A673 (cell line): ENCODE measurements around the gene TMEM63B. TPM values are rescaled to one million over a fixed set of nuclear protein-coding genes. Genes with fewer than 3 reads are reported as not detected.

Source experiments
- BruUV-seq: library from RNA; stranded (reverse); fragments of 400-500 nt; replicated peaks from 2 replicates; lab custom pipeline; 2021; lab: Mats Ljungman, UMichigan
- CTCF ChIA-PET: fragments of 300-600 bp; sonication (Branson Sonifier 250); formaldehyde crosslinking; loops from one replicate; lab custom pipeline; 2022; ENCODE audit warnings: antibody characterized with exemption; lab: Charles Lee
- POLR2A ChIA-PET: fragments of 300-600 bp; sonication (Branson Sonifier 250); formaldehyde crosslinking; loops from one replicate; lab custom pipeline; 2022; ENCODE audit warnings: antibody characterized with exemption; ENCODE audit not compliant: low non-redundant PET; lab: Charles Lee
- DNase-seq: peaks from one replicate; pipeline ENCODE4 v3.0.0-alpha.2; 2015; ENCODE audit warnings: low spot score
- H3K27ac ChIP-seq: fragments of 200-600 bp; sonication (generic); 2 replicates; pipeline ENCODE4 v1.5.1; 2016; ENCODE audit warnings: mixed run types, low read depth, mild to moderate bottlenecking, mixed read lengths, antibody characterized with exemption, low read length; ENCODE audit not compliant: poor library complexity, severe bottlenecking
- H3K27me3 ChIP-seq: fragments of 200-600 bp; sonication (generic); replicated peaks from 2 replicates; pipeline ENCODE4 v1.6.1; 2017; ENCODE audit warnings: mixed run types, low read depth, mild to moderate bottlenecking, mixed read lengths, antibody characterized with exemption, low read length; ENCODE audit not compliant: insufficient read depth, poor library complexity
- H3K36me3 ChIP-seq: fragments of 200-600 bp; sonication (generic); 2 replicates; pipeline ENCODE4 v1.6.1; 2016; ENCODE audit warnings: mixed run types, mild to moderate bottlenecking, mixed read lengths, antibody characterized with exemption, low read length; ENCODE audit not compliant: insufficient read depth, poor library complexity, severe bottlenecking
- H3K4me1 ChIP-seq: fragments of 200-600 bp; sonication (generic); 2 replicates; pipeline ENCODE4 v1.6.1; 2017; ENCODE audit warnings: mixed run types, mild to moderate bottlenecking, mixed read lengths, antibody characterized with exemption, low read length; ENCODE audit not compliant: insufficient read depth, poor library complexity, severe bottlenecking
- H3K4me3 ChIP-seq: fragments of 200-600 bp; sonication (generic); 2 replicates; pipeline ENCODE4 v1.5.1; 2016; ENCODE audit warnings: low read depth, mixed run types, mild to moderate bottlenecking, mixed read lengths, low read length; ENCODE audit not compliant: poor library complexity, severe bottlenecking
- H3K9me3 ChIP-seq: fragments of 200-600 bp; sonication (generic); 2 replicates; pipeline ENCODE4 v1.6.1; 2016; ENCODE audit warnings: mixed run types, low read depth, mild to moderate bottlenecking, mixed read lengths, antibody characterized with exemption, low read length; ENCODE audit not compliant: poor library complexity, severe bottlenecking
- EZH2 ChIP-seq: fragments of 200-600 bp; sonication (generic); IDR thresholded peaks from 2 replicates; pipeline ENCODE4 v1.6.1; 2017; ENCODE audit warnings: borderline replicate concordance, low read depth, mild to moderate bottlenecking, mixed read lengths, antibody characterized with exemption, low read length; ENCODE audit not compliant: poor library complexity, severe bottlenecking
- intact Hi-C: fragments of 100-400 bp; cut with micrococcal nuclease; formaldehyde crosslinking; loops from one replicate; pipeline ENCODE4 v1.10.0; 2022; ENCODE audit not compliant: unreplicated experiment
- total RNA-seq: library from RNA; stranded (reverse); gene quantifications from 2 replicates; pipeline ENCODE4 v1.2.3, GENCODE V29; 2021
- TF ChIP-seq, protein P1 (sequence below): fragments of 300-800, 200-600 bp; sonication (generic); conservative IDR thresholded peaks from 2 replicates; pipeline ENCODE4 v1.5.1; 2017; ENCODE audit warnings: low read depth, mild to moderate bottlenecking, antibody characterized with exemption, low read length, moderate library complexity, mixed read lengths

Gene TMEM63B
- total RNA-seq, 1 experiment from 2014 or later, result 32.0 TPM

DNA sequence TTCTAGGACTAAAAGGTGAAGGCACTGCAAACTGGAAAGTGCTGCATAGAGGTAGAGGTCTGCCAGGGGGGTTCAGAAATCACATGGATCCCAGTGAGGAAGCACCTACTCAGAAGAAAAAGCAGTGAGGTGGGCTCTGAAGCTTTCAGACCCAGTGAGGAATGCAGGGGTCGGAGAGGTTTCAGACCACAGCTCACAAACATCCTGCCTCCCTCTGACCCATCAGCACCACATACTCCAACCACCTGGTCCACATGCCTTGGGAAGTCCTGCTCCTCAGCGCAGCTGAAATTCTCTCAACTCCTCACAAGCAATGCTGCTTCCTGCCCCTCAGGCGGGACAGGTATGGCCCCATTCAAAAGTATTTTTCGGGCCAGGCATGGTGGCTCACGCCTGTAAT, 20.3 kb upstream of the TMEM63B start:
- Histone ChIP-seq H3K4me1 (no peaks in the 10 kb centered on the region), H3K27me3 (no peaks in the 10 kb centered on the region), H3K36me3 (peaks cover 48% of the 10 kb centered on the region), H3K27ac (no peak overlapping the region), H3K9me3 (no peaks in the 10 kb centered on the region), H3K4me3 (no peak overlapping the region)
- no peak for DNase-seq
- BruUV-seq, result no TSS peak
- ChIA-PET POLR2A (no interaction called here), CTCF (no interaction called here)
- intact Hi-C loops, result no loop called here
- TF ChIP-seq, protein P1, sequence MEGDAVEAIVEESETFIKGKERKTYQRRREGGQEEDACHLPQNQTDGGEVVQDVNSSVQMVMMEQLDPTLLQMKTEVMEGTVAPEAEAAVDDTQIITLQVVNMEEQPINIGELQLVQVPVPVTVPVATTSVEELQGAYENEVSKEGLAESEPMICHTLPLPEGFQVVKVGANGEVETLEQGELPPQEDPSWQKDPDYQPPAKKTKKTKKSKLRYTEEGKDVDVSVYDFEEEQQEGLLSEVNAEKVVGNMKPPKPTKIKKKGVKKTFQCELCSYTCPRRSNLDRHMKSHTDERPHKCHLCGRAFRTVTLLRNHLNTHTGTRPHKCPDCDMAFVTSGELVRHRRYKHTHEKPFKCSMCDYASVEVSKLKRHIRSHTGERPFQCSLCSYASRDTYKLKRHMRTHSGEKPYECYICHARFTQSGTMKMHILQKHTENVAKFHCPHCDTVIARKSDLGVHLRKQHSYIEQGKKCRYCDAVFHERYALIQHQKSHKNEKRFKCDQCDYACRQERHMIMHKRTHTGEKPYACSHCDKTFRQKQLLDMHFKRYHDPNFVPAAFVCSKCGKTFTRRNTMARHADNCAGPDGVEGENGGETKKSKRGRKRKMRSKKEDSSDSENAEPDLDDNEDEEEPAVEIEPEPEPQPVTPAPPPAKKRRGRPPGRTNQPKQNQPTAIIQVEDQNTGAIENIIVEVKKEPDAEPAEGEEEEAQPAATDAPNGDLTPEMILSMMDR, result no peak
- no peak for TF ChIP-seq EZH2

- BruUV-seq, result no TSS peak
- CTCF ChIA-PET, result interaction anchor here (0.6 kb wide), 1 partner anchor 9 kb away, joined by 8 read pairs; no protein-coding TSS in a partner anchor
- POLR2A ChIA-PET, result no interaction called here
- no peak for DNase-seq
- no peaks in the 10 kb centered on the region for H3K27me3 ChIP-seq
- no peak for TF ChIP-seq EZH2
- TF ChIP-seq, protein P1, result no peak
- no peaks in the 10 kb centered on the region for H3K9me3 ChIP-seq
- no peaks in the 10 kb centered on the region for H3K4me1 ChIP-seq
- no peak overlapping the region for H3K27ac ChIP-seq
- no peak overlapping the region for H3K4me3 ChIP-seq
- H3K36me3 ChIP-seq, result peaks cover 62% of the 10 kb centered on the region
- intact Hi-C loops, result no loop called here
Measured at GRCh38 chr6:44108471-44108870, 18.9 kb upstream of the TMEM63B start.

- Histone ChIP-seq H3K36me3 (peaks cover 64% of the 10 kb centered on the region), H3K9me3 (no peaks in the 10 kb centered on the region), H3K4me1 (no peaks in the 10 kb centered on the region), H3K27ac (no peak overlapping the region), H3K4me3 (no peak overlapping the region), H3K27me3 (no peaks in the 10 kb centered on the region)
- BruUV-seq, result no TSS peak
- CTCF ChIA-PET, result no interaction called here
- POLR2A ChIA-PET, result no interaction called here
- no peak for TF ChIP-seq EZH2
- TF ChIP-seq, protein P1, result no peak
- intact Hi-C loops, result no loop called here
- no peak for DNase-seq
Measured at GRCh38 chr6:44109212-44109611, 18.1 kb upstream of the TMEM63B start.
